ENCODE data around the gene SPRED2. TPM values are rescaled to one million over a fixed set of nuclear protein-coding genes. Genes with fewer than 3 reads are reported as not detected.

The SPRED2 gene
- total RNA-seq, 4 donors from 2014 or later: 8.1 to 15.1 (median 9.1) TPM

GRCh38 chr2:65413106-65413505 lies 19.3 kb downstream of the SPRED2 start:
- Histone ChIP-seq H3K4me1 (peaks cover 0 to 17% (median 0%) of the 10 kb centered on the region in 3 donors), H3K36me3 (no peaks in the 10 kb centered on the region), H3K4me3 (no peak overlapping the region), H3K9me3 (no peaks in the 10 kb centered on the region), H3K27ac (no peak overlapping the region), H3K27me3 (no peaks in the 10 kb centered on the region)
- 18% methylated on average over 1 of the region's 2 CpGs; no CpG with 5 or more reads in 1 of the 2 donors for WGBS, 2 donors
- intact Hi-C loops (cut with DNase I): no loop called here
- no peak for DNase-seq
- TF ChIP-seq POLR2A (IDR thresholded peaks at IDR 0.05): no peak
- no peak for TF ChIP-seq CTCF (IDR thresholded peaks at IDR 0.05)

- no peaks in the 10 kb centered on the region for H3K36me3 ChIP-seq
- H3K4me3 ChIP-seq: no peak overlapping the region
- no peak overlapping the region for H3K27ac ChIP-seq
- 76 to 78% methylated on average over 7 of the region's 7 CpGs for WGBS, 2 donors
- H3K4me1 ChIP-seq: peaks cover 0 to 26% (median 5%) of the 10 kb centered on the region in 3 donors
- H3K9me3 ChIP-seq: no peaks in the 10 kb centered on the region
- no peak for DNase-seq
- intact Hi-C loops (cut with DNase I): no loop called here
- no peak for TF ChIP-seq CTCF (IDR thresholded peaks at IDR 0.05)
- no peak for TF ChIP-seq POLR2A (IDR thresholded peaks at IDR 0.05)
- no peaks in the 10 kb centered on the region for H3K27me3 ChIP-seq
Observed at GRCh38 chr2:65411056-65411795, 21.2 kb downstream of the SPRED2 start.

- WGBS, 2 donors: 96 to 98% methylated on average over 2 of the region's 2 CpGs
- TF ChIP-seq CTCF (IDR thresholded peaks at IDR 0.05): no peak
- no peak for TF ChIP-seq POLR2A (IDR thresholded peaks at IDR 0.05)
- no peak for DNase-seq
- no peak overlapping the region for H3K4me3 ChIP-seq
- intact Hi-C loops (cut with DNase I): no loop called here
- H3K9me3 ChIP-seq: no peaks in the 10 kb centered on the region
- H3K4me1 ChIP-seq: peaks cover 0 to 25% (median 5%) of the 10 kb centered on the region in 3 donors
- H3K27me3 ChIP-seq: no peaks in the 10 kb centered on the region
- H3K36me3 ChIP-seq: no peaks in the 10 kb centered on the region
- H3K27ac ChIP-seq: no peak overlapping the region
Observed at GRCh38 chr2:65409045-65409444, 23.4 kb downstream of the SPRED2 start.

- no peak overlapping the region for H3K27ac ChIP-seq
Observed at GRCh38 chr2:65407240-65407639, 25.2 kb downstream of the SPRED2 start.

More at GRCh38 chr2:65407240-65407639, 25.2 kb downstream of the SPRED2 start:
- no peak for TF ChIP-seq CTCF (IDR thresholded peaks at IDR 0.05)
- TF ChIP-seq POLR2A (IDR thresholded peaks at IDR 0.05): no peak
- intact Hi-C loops (cut with DNase I): no loop called here
- Histone ChIP-seq H3K9me3 (no peaks in the 10 kb centered on the region), H3K27me3 (no peaks in the 10 kb centered on the region), H3K4me3 (no peak overlapping the region), H3K36me3 (no peaks in the 10 kb centered on the region), H3K4me1 (peaks cover 0 to 22% (median 5%) of the 10 kb centered on the region in 3 donors)
- WGBS, 2 donors: 79 to 88% methylated on average over 2 of the region's 2 CpGs
- DNase-seq: no peak

All from esophagus squamous epithelium (tissue), 5 donors.